Inflammatory macrophage treated with lipopolysaccharide for 4 hours (primary cell): ENCODE data around the gene FAM180A.
"Not testable (repeated sequence)": the region's sequence is repeated elsewhere in the genome, so short reads cannot be mapped to it uniquely, and the experiment has no call there.

ENCODE experiments used
- DNase-seq: peaks from one replicate; pipeline ENCODE4 v3.0.0-alpha.2; 2020

The FAM180A gene

DNA sequence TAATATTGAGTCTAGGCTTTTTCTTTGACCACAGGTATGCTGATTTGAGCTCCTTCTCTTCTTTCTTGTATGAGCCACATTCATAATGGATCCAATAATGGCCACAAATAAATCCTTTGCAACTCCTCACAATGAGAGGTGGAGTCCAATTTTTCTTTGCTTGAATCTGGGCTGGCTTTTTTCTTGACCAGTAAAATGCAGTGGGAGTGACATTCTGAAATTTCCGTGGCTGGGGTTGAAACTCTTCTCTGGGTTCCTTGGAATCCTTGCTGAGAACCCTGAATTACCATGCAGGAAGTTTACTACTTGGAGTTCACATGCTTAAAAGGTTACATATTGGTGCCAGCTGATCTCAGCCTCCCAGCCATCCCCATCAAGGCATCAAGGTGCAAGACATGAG lies 22.4 kb upstream of the FAM180A start:
- DNase-seq = no peak

DNA sequence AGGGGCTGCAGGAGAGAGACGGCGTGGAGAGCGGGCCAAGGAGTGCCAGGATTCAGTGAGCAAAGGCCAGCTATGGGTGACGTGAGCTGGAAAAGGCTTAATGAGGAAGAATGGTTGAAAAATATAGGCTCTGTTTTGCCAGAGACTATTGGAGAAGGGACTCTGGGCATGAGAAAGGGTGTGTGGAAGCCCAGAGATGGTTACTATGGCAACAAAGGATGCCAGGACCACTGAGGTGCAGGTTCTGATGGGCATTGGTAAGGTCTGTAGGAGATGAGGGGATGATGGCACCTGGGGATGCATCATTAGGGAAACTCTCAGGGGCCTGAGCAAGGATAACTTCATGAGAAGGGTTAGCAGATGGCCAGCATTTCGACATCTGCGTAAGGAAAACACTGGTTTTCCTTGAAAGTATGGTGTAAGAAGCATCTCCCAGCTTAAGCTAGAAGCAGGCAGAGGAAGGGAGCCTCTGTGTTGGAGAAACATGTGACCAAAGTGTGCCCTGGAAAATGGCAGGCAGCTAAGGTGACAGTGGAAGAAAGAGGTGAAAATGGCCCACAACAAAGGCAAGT lies 21.6 kb upstream of the FAM180A start:
- no peak for DNase-seq

DNA sequence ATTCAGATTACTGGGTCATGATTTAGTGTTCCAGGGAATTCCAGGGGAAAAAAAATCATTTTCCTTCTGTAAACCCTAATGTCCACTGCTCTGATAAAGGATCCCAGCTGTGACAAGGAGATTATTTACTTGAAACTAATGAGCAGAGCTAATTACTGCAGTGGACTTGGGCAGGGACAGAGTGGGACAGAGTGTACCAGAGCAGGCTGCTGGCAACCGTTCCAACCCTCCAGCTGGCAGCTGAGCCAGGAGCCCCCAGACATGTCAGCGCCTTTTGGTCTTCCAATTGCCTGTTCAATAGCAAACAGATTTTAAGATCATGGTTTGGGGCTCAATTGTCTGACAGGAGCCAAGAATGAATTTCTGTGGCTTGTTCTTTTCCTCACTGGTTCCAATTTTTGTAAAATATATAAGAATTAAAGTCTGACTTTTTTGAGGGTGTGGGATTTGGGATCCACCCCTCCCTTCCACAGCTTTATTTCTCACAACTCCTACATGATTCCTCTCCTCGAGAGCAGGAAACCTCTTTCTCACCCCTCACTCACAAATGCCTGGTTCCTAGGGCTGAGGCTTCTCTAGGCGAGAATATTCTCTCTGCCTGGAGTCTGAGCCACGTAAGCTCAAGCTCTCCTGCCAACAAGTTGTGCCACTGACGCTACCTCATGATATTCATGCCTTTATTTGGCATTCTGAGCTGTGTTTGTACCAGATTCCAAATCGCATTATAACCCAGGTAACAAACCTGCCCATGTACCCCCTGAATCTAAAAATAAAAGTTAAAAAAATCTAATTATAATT lies 20.6 kb upstream of the FAM180A start:
- no peak for DNase-seq

DNA sequence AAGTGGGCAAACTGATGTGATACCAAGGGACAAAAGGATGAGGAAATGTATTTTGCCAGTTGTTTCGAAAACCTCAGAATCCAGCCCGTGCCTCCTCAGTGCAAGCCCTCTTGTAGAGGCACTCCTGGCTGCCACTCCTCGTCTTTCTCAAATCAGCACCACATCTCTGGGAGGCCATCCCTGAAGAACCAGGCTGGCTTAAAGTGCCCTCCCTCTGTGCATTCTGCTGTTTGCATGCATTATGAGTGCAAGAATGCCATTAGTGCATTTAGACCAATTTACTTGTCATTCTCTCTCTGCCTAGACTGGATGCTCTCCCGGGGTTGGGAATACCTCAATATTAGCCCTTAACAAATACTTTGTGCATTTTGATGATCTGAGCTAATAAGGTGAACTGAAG lies 19.9 kb upstream of the FAM180A start:
- no peak for DNase-seq

DNA sequence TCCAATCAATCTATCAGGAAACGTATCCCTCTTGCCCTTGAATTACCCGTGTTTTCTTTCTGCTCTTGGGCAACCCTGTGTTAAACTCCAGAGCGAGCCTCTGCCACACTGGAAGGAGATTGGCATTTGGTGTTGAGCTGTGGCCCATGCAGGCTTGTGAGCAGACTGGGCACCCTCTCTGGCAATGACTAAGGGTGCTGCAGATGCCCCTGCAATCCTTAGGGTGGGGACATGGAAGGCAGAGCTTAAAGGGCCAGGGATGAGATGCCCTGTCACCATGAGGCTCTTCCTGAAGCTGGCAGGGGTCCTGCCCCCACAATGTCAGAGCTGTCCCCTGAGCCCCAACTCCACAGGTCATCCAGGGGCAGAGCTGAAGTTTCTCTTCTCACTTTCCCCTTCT lies 19.5 kb upstream of the FAM180A start:
- DNase-seq = no peak

DNA sequence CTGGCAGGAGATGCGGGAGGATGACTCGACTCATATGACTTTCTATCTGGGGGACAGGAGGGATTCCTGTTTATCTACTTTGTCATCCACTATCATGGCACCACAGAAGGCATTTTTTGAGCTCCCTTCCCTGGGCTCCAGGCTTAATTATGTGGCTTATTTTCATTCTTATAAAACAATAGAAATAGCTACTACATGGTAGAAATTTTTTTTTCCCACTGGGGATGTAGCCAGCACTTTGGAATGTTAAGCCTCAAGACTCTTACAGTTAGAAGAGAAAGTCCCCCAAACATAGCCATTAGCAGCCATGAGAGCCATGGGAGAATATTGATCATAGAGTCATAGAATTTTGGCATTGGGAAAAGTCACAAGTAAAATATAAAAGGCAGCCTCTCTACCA lies 14.6 kb upstream of the FAM180A start:
- no peak for DNase-seq

DNA sequence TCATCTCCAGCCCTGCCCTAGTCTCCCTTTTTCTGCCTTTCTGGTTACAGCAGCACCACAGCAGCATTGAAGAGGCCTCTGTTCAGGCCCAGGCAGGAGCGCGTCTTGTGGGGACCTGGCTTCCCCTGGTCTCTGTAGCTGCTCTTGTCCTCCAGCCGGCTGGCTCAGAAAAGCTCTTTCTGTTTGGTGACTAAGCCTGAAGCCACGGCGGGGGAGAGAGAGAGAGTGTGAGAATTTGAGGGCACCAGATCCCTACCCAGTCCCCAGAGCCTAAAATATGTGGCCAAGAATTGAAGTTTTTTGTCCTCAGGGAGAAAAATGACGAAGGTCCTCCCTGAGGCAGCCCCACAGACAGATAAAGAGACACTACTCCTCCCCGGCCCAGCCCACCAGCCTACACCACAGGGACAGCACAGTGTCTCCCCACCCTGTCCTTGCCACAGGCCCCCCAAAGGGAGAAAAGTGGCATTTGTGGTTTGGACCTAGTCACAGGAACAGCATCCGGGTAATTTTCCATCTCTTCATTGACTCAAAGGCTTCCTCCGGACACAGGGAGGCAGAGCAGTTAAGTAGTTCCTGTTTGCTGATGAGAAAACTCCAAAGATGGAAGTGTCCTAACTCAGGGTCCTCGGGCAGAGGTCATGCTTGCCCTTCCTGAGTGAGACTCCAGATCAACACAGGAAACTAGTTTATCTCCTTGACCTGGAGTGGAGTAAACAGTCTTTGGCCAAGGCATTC lies 13.3 kb upstream of the FAM180A start:
- no peak for DNase-seq

DNA sequence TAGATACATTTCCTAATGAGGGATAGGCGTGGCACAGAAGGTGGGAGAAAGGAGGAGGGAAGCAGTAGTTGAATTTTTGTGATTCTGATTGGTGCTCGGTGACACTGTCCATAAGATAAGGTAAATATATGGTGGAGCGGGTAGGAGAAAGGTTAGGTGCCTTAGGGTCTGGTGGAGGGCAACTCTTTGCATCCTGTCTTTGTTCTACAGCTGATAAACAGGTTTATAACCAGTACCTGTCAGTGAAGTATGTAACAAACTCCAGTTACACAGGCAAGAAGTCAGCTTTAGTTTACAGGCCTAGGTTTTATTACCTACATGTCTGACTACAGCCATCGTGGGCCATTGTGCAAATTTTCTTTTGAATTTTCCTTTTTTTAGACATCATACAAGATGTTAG lies 10.9 kb upstream of the FAM180A start:
- DNase-seq = no peak

DNA sequence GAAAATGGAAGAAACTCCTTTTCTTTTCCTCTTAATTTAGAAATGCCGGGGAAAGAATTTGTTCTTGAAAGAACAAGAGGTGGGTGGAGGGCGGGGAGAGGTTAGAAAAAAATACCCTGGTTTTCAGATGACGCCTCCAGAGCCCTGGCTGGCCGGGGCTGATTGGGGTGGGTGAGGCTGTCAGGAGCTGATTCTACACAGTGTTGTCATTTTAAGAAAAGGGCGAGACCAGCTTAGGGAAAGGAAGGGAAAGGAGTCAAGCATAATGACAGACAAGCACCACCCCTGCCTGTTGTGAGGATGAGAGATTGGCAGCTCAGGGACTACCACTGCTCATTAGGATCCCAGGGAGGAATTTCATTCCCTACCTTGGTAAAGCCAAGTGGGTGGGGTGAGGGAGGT lies 9.9 kb upstream of the FAM180A start:
- DNase-seq = no peak

DNA sequence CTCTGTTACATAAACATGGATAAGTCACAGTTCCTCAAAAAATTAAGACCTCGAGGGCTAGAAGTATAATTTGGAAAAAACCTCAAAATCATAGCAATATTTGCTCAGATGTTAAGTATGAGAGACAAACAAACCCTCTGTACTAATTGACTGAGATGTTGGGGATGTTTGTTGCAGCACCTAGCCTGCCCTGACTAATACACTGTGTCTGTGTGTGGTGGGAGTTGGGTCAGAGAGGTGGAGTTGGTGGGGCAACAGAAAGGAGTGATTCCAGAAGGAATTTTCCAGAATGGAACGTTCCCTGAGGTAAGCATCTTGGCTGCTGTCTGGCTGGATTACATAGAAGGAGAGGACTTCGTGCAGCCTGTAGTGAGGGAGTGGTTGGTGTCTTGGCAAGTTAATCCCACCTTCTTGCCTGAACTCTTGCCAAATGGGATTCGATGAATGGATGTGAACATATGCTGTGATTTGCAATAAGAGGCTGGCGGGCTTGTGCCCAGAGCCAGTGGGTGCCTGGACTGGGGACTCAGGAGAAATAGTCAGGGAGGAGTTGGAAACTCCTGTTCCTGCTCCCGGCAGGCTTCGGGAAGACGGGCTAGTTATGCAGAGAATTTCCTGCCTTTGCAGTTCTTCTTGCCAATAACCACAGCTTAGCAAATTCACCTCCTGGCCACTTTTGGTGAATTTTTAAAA lies 9.3 kb upstream of the FAM180A start:
- no peak for DNase-seq

DNA sequence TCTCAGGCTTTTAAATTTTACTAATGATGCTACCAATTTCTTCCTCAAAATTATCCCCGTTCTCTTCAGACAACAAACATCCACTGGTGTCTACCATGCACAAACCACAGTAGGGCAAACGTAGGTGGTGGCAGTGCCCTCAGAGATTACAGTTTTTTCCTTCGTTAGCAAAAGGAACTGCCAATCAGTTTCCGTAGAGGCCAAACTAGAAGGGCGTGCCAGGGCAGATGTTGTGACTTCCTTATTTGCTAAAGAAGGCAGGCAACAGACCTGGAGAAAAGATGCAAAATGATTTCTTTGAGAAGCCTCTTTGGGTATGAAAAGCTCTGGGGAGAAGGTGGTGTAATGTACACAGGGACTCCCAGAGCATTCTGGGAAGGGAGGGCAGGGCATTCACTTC lies 7.6 kb upstream of the FAM180A start:
- DNase-seq = no peak

DNA sequence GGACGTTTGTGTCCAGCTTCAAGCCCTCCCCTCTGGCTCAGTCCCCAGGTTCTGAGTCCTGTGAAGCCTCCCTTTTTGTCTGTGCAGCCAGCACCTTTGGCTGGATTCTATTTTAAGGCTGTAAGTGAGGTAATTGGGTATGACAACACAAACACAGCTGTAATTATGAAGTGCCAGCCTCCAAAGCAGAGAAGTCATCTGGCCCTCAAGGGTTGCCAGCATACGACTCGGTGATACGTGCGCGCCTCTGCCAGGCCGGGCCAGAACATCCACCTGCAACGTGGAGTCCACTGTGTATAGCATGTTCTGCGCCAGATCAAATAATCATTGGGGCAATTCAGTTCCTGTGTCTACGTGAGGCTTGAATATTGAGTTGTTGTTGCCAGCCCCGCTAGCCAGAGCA lies 6.7 kb upstream of the FAM180A start:
- DNase-seq = no peak

DNA sequence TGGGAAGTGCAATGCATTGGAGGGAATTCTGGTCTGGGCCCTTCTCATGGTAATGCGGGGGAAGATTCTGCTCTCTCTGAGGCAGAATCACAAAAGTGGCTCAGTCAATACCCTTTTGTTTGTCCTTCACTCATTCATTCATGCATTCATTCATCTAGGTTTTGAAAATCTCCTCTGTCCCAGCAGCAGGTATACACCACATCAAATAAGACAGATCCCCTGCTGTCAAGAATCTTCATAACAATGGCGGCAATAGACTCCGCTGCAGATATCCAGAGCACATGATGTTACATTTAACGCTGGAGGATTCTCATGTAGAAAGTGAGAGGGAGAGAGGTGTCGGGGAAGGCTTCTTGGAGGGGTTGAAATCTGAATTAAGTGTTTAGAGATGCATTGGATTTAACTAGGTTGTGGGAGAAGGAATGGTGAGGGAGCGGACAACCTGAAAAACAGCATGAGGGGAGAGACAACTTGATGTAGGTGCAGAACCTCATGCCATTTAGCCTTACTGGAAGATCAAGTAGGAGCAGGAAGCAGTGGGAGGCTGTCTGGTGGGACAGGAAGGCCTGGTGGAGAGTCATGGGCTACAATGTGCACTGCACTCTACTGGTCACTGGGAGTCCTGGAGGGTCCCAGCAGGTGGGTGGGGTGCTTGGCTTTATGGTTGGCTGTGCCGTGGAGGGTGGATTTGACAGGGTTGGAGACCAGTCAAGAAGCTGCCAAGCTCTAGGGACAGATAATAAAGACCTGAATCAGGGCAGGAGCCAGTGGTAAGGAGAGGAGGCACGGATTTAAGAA lies 5.2 kb upstream of the FAM180A start:
- DNase-seq = no peak

DNA sequence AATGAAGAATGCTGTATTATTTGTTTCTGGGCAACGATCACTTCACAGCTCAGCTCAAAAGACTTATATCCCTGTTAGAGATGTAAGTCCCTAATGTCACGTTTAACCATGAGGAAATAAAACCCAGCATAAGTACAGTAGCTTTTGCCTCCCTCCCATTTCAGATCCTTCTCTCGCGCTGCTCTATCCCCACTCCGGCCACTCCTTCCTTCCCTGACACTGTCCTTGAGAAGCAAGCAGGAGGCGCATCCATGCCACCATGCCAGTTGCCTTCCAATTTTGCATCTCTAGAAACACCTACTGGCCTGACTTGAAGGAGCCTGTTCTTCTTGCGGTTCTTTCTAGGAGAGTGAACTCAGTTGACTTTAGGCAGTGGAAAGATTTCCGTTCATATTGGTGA lies 1.2 kb downstream of the FAM180A start:
- no peak for DNase-seq

DNA sequence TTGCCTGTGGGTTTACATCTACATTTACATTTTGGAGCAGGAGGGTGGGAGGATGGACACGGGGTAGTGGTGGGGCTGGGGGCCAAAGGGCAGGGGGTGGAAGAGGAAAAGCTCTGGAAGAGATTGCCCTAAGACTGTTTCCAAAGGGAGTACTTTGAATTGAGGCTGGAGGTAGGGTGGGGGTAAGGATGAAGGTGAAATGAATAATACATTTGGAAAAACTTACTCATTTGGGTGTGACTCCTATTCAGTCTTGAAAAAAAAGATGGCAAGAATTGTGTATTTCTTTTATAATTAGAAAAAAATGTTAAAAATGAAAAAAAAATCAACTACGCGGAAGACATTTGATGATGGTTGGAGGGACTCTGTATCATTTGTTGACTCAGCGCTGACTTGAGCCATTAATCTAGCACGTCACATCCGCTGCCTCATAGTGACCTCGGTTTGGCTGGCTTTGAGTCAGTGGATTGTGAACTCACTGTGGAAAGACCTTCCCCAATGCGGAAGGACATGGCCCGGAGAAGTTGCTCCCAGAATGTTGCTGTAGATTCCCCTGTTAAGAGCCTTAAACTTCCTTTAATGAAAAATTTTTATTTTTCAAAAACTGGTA lies 2.8 kb downstream of the FAM180A start:
- DNase-seq = no peak

DNA sequence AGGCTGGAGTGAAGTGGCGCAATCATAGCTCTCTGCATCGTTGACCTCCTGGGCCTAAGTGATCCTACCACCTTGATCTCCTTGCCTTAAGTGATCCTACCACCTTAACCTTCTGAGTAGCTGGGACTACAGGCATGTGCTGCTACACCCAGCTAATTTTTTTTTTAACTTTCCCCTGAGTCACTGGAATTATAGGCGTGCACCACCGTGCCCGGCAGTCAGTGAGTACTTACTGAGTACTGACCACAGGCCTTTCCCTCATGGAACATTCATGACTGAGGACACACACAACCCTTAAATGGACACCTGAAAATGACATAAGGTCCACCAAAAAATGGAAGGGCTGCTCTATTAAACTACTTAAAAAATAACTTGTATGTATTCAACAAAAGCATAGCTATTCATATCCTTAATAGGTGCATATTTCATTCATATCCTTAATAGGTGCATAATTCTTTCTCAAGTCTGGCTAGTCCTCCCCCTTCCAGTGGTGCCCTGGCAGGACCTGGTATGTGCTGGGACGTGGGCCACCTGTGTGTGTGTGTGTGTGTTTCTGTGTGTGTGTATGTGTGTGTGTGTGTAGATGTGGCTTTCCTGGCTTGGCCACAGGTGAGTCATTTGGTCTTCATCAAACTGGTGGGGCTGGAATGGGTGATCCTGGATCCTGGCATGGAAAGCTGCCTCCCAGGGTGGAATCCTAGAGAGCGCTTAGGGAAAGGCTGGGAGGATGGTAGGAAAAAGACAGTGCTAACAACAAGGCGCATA lies 3.5 kb downstream of the FAM180A start:
- DNase-seq = no peak

DNA sequence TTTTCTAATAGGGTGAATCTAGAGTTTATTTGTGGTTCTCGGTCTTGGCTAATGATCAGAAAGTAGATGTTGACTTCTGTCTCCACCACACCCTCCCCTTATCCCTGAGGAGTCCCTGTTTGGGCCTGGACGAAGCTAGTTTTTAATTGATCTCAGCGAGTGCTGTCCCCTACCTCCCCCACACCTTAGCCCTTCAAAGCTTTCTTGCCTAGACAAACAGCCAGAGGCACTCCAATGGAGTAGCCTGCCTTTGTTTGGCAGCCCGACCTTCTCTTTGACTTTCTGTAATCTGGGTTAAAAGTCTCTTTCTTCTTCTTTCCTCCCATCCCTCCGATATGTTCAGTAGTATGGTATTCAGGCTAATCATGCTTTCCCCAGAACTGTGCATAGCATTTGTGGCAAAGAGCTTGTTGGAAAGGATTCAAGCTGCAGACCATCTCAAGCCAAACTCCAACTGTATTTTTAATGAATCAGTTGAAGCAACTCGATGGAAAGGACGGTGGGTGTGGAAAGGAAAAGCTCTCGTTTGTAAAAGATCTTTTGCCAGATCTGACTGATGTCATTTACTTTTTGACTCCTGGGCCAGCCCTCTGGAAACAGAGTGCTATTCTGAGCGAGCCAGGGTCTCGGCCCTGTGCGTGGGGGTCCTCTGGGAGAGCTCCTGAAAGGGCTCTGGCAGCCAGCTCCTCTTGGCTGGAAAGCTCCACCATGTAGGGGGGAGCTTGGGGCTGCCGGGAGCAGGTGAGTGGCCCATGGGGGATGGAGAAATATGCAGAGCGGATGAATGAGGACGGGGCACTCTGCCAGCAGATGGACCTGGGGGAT lies 4.5 kb downstream of the FAM180A start:
- no peak for DNase-seq

DNA sequence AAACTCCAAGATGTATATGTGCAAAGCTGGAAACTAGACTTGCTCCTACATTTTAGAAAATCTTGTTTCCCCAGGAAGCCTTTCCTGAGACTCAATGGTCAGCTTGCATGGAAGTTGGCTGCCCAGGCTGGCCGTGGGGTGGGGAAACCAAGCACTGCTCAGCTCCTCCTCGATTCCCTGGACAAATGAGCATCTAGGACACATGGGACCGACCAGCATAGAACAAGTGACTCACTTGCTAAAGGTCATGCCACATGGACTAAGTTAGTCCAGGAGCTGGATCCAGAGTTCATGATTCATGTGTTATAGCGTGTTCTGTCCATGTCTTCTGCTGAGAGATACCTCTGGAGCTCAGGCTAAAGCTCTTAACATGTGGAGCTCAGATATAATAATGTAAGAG lies 6.2 kb downstream of the FAM180A start:
- no peak for DNase-seq

DNA sequence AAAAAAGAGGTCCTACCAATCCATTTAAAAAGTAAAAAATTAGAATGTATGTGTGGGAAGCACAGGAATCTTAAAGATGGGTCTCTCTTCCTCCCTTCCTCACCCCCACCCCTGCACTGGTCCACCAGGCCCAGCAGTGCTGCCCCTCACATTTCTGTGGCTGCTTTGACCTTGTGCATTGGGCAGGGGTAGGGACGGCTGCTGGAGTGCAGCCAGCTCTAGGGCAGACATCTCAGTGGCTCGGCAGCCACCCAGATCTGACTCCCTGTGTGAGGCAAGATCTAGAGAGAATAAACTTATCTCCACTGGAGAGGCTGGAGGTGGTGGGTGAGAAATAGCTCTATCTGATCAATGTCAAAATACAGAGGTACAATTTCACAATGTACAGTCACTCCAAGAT lies 6.7 kb downstream of the FAM180A start:
- no peak for DNase-seq

DNA sequence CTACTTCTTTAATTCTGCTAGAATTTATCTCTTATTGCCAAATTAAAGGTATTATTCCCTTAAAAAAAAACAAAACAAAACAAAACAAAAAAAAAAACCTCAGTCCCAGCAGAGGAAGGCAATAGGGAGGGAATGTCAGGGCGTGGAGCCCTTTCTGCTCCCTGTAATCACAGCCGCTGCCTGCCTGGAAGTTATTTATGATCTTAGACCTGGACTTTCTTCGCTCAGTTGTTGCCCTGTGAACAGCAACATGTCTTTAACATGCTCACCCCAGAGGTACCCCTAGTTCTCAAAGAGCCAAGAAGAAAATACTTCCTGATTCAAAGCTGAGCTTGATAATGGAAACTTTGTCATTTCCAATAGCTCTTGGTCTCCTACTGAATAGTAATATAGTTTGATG lies 7.7 kb downstream of the FAM180A start:
- DNase-seq = no peak

DNA sequence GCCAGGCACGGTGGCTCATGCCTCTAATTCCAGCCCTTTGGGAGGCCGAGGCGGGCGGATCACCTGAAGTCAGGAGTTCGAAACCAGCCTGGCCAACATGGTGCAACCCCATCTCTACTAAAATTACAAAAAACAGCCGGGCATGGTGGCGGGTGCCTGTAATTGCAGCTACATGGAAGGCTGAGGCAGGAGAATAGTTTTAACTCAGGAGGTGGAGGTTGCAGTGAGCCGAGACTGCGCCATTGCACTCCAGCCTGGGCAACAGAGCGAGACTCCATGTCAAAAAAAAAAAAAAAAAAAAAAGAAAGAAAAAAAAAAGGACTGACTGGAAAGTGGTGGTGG lies 11.3 kb downstream of the FAM180A start:
- not testable (repeated sequence) for DNase-seq
